GM12874 (cell line): Measurements from ENCODE around the gene TSPAN9.

Experiments
- CTCF ChIP-seq: IDR thresholded peaks from 2 replicates; pipeline ENCODE4 v1.5.1; 2011; ENCODE audit warnings: low read depth, mild to moderate bottlenecking, control low read depth, low read length, moderate library complexity; ENCODE audit not compliant: insufficient read depth

The TSPAN9 gene

GRCh38 chr12:3130057-3130830, 53.1 kb downstream of the TSPAN9 start:
- TF ChIP-seq CTCF = no peak

GRCh38 chr12:3131129-3131528, 54.0 kb downstream of the TSPAN9 start:
- no peak for TF ChIP-seq CTCF

GRCh38 chr12:3132636-3133404, 55.6 kb downstream of the TSPAN9 start:
- TF ChIP-seq CTCF = no peak

GRCh38 chr12:3133405-3133783, 56.2 kb downstream of the TSPAN9 start:
- no peak for TF ChIP-seq CTCF

- no peak for TF ChIP-seq CTCF
Observed at GRCh38 chr12:3134126-3134525, 56.9 kb downstream of the TSPAN9 start.

- no peak for TF ChIP-seq CTCF
Observed at GRCh38 chr12:3134526-3135135, 57.5 kb downstream of the TSPAN9 start.
